Endothelial cell of umbilical vein (primary cell): Measurements from ENCODE around the gene DGCR2. TPM values are rescaled to one million over a fixed set of nuclear protein-coding genes. Genes with fewer than 3 reads are reported as not detected.

Source experiments
- BruUV-seq: library from RNA; stranded (reverse); fragments of 400-500 nt; replicated peaks from 2 replicates; lab custom pipeline; 2021; lab: Mats Ljungman, UMichigan
- CTCF ChIA-PET: fragments of 300-600, 350-600 bp; sonication (Branson Sonifier 250); formaldehyde crosslinking; loops from one replicate; lab custom pipeline; 2021; ENCODE audit warnings: antibody characterized with exemption, inconsistent platforms; lab: Charles Lee
- POLR2A ChIA-PET: fragments of 300-600, 350-600 bp; sonication (Branson Sonifier 250); formaldehyde crosslinking; loops from one replicate; lab custom pipeline; 2021; ENCODE audit warnings: antibody characterized with exemption, inconsistent platforms; lab: Charles Lee
- DNase-seq: peaks from one replicate; pipeline ENCODE4 v3.0.0-alpha.2; 2011; ENCODE audit warnings: low read depth, low spot score
- FAIRE-seq: peaks from 2 replicates; lab custom pipeline; 2011; peaks lifted over from hg19 to GRCh38; lab: Jason Lieb, UNC
- H2AFZ ChIP-seq: 2 replicates; pipeline ENCODE4 v1.6.0; 2012; ENCODE audit warnings: low read depth, low read length, control low read depth, inconsistent platforms
- H3K27ac ChIP-seq: 2 replicates; pipeline ENCODE4 v1.5.1; 2011; ENCODE audit warnings: low read depth, mild to moderate bottlenecking, control low read depth, low read length, moderate library complexity; ENCODE audit not compliant: insufficient read depth
- H3K27me3 ChIP-seq, 2 experiments: 2 replicates each; pipeline versions ENCODE4 v1.6.0 to v1.6.1; 2011; ENCODE audit warnings: low read length in 2 of 2, mixed read lengths in 1 of 2; ENCODE audit not compliant: control insufficient read depth in 2 of 2, insufficient read depth in 2 of 2
- H3K36me3 ChIP-seq, 2 experiments: 2 replicates in 1 of 2; 3 replicates in 1 of 2; pipeline ENCODE4 v1.5.1; 2011; ENCODE audit warnings: low read length in 2 of 2, mild to moderate bottlenecking in 1 of 2, moderate library complexity in 1 of 2; ENCODE audit not compliant: control insufficient read depth in 2 of 2, insufficient read depth in 2 of 2; ENCODE audit errors: extremely low read depth in 1 of 2
- H3K4me1 ChIP-seq: 3 replicates; pipeline ENCODE4 v1.5.1; 2011; ENCODE audit warnings: mild to moderate bottlenecking, low read length; ENCODE audit not compliant: control insufficient read depth, insufficient read depth; ENCODE audit errors: extremely low read depth
- H3K4me2 ChIP-seq: 2 replicates; pipeline ENCODE4 v1.6.1; 2011; ENCODE audit warnings: low read length, control low read depth, mixed read lengths; ENCODE audit not compliant: insufficient read depth
- H3K4me3 ChIP-seq, 3 experiments: fragments of 200-600 bp in 1 of 3; sonication (generic), shearing (Covaris generic) in 1 of 3; replicated peaks in 1 of 3; 2 replicates each; pipeline ENCODE4 v1.5.1; 2011 to 2016; ENCODE audit warnings: control low read depth in 3 of 3, low read length in 3 of 3, mild to moderate bottlenecking in 2 of 3, inconsistent platforms in 1 of 3, low read depth in 1 of 3, moderate library complexity in 1 of 3; ENCODE audit not compliant: insufficient read depth in 1 of 3
- H3K79me2 ChIP-seq: 2 replicates; pipeline ENCODE4 v1.6.0; 2012; ENCODE audit warnings: low read length, inconsistent platforms; ENCODE audit not compliant: control insufficient read depth, insufficient read depth
- H3K9ac ChIP-seq: replicated peaks from 2 replicates; pipeline ENCODE3; 2011; ENCODE audit warnings: low read length, control low read depth; ENCODE audit not compliant: insufficient read depth; ENCODE audit errors: extremely low read depth
- H3K9me1 ChIP-seq: replicated peaks from 3 replicates; pipeline ENCODE4 v1.6.0; 2011; ENCODE audit warnings: mild to moderate bottlenecking, low read length; ENCODE audit not compliant: control insufficient read depth, insufficient read depth; ENCODE audit errors: extremely low read depth
- H3K9me3 ChIP-seq: replicated peaks from 2 replicates; pipeline ENCODE4 v1.5.1; 2012; ENCODE audit warnings: low read length, inconsistent platforms; ENCODE audit not compliant: control insufficient read depth, insufficient read depth
- H4K20me1 ChIP-seq: replicated peaks from 2 replicates; pipeline ENCODE3; 2011; ENCODE audit warnings: mild to moderate bottlenecking, low read length; ENCODE audit not compliant: control insufficient read depth, insufficient read depth; ENCODE audit errors: extremely low read depth
- CTCF ChIP-seq, 2 donors: IDR thresholded peaks; 1 replicate in 1 of 2; 2 replicates in 1 of 2; pipeline ENCODE4 v1.5.1; 2011; ENCODE audit warnings: low read length in 2 of 2, mild to moderate bottlenecking in 2 of 2, moderate library complexity in 2 of 2, control low read depth in 1 of 2, inconsistent platforms in 1 of 2, low read depth in 1 of 2; ENCODE audit not compliant: insufficient read depth in 1 of 2; ENCODE audit errors: extremely low read depth in 1 of 2
- EZH2 ChIP-seq: IDR thresholded peaks from 2 replicates; pipeline ENCODE4 v1.6.1; 2012; ENCODE audit warnings: borderline replicate concordance, low read depth, mild to moderate bottlenecking, moderate library complexity, low read length, inconsistent platforms; ENCODE audit not compliant: severe bottlenecking
- FOS ChIP-seq: IDR thresholded peaks from 2 replicates; pipeline ENCODE4 v1.6.1; 2011; ENCODE audit warnings: mild to moderate bottlenecking, low read length, moderate library complexity, borderline replicate concordance; ENCODE audit not compliant: insufficient read depth
- GATA2 ChIP-seq: IDR thresholded peaks from 2 replicates; pipeline ENCODE4 v1.7.0; 2011; ENCODE audit warnings: low read depth, mild to moderate bottlenecking, moderate library complexity, mixed read lengths, low read length; ENCODE audit not compliant: insufficient read length, insufficient read depth
- JUN ChIP-seq: IDR thresholded peaks from 2 replicates; pipeline ENCODE4 v1.6.1; 2011; ENCODE audit warnings: borderline replicate concordance, low read depth; ENCODE audit not compliant: insufficient read length, insufficient read depth
- MAX ChIP-seq: IDR thresholded peaks from 2 replicates; pipeline ENCODE4 v1.6.1; 2011; ENCODE audit not compliant: insufficient read depth, insufficient read length
- MYC ChIP-seq: IDR thresholded peaks from one replicate; pipeline ENCODE4 v1.6.1; 2011; ENCODE audit warnings: mild to moderate bottlenecking, low read depth, low read length
- POLR2A ChIP-seq: IDR thresholded peaks from 2 replicates; pipeline ENCODE4 v1.6.1; 2012; ENCODE audit warnings: low read depth, mild to moderate bottlenecking, control low read depth, low read length
- POLR2AphosphoS5 ChIP-seq: IDR thresholded peaks from 2 replicates; pipeline ENCODE4 v1.6.1; 2012; ENCODE audit warnings: low read depth, mild to moderate bottlenecking, control low read depth, low read length, moderate library complexity; ENCODE audit not compliant: insufficient read depth
- dilution Hi-C: fragments of 300-500 bp; cut with MboI; formaldehyde crosslinking; loops from one replicate; pipeline ENCODE4 v1.15.0; 2019; ENCODE audit warnings: low sequenced_read_pairs; ENCODE audit not compliant: extremely low pct_ligation_motif_present
- intact Hi-C: fragments of 100-400 bp; cut with micrococcal nuclease; formaldehyde crosslinking; loops from one replicate; pipeline ENCODE4 v1.10.0; 2022
- polyA plus RNA-seq, 4 experiments: library from polyadenylated mRNA; depleted of rRNA in 3 of 4; stranded (reverse) in 3 of 4; unstranded in 1 of 4; fragments of >200 nt; gene quantifications; 2 replicates each; pipeline versions ENCODE4 v1.2.1 to v1.2.3, GENCODE V29; 2011 to 2012; ENCODE audit warnings: missing spikeins in 1 of 4
- total RNA-seq: library from RNA; stranded (reverse); gene quantifications from 2 replicates; pipeline ENCODE4 v1.2.3, GENCODE V29; 2021

The DGCR2 gene
- total and polyA plus RNA-seq, 2 donors (not counting 3 experiments of a cell fraction or from before 2014, with no cell fraction given): 44.8 to 51.2 TPM

GRCh38 chr22:19058713-19059451, 63.3 kb downstream of the DGCR2 start:
- ChIA-PET CTCF (no interaction called here), POLR2A (no interaction called here)
- Histone ChIP-seq H3K27me3 (no peaks in the 10 kb centered on the region), H3K4me3 (no peak overlapping the region), H2AFZ (no peak overlapping the region), H3K79me2 (no peaks in the 10 kb centered on the region), H3K27ac (no peak overlapping the region), H4K20me1 (no peaks in the 10 kb centered on the region), H3K9ac (no peak overlapping the region), H3K4me1 (peaks cover 8% of the 10 kb centered on the region), H3K9me1 (no peaks in the 10 kb centered on the region), H3K9me3 (no peaks in the 10 kb centered on the region), H3K36me3 (peaks cover 5 to 28% of the 10 kb centered on the region in 2 experiments), H3K4me2 (no peak overlapping the region)
- no peak for TF ChIP-seq MYC
- no peak for TF ChIP-seq POLR2AphosphoS5
- TF ChIP-seq MAX: no peak
- no peak for TF ChIP-seq FOS
- no peak for TF ChIP-seq EZH2
- TF ChIP-seq GATA2: no peak
- no peak for TF ChIP-seq JUN
- no peak for TF ChIP-seq POLR2A
- no peak for TF ChIP-seq CTCF (IDR thresholded peaks at IDR 0.05; ENCODE audit: extremely low read depth in 1 of 2, insufficient read depth in 1 of 2, low read depth in 1 of 2, low read length in 2 of 2)
- DNase-seq (no peak), FAIRE-seq (no peak)
- intact Hi-C loops (no loop called here), dilution Hi-C loops (no loop called here)
- BruUV-seq: no TSS peak
